ENCODE measurements around the gene CD163. TPM values are rescaled to one million over a fixed set of nuclear protein-coding genes. Genes with fewer than 3 reads are reported as not detected.
A peak's percentile ranks its signal among the peaks of the same experiment; 100 is the strongest.

CD163 gene
- total RNA-seq, 1 donor from 2014 or later, result not detected

DNA sequence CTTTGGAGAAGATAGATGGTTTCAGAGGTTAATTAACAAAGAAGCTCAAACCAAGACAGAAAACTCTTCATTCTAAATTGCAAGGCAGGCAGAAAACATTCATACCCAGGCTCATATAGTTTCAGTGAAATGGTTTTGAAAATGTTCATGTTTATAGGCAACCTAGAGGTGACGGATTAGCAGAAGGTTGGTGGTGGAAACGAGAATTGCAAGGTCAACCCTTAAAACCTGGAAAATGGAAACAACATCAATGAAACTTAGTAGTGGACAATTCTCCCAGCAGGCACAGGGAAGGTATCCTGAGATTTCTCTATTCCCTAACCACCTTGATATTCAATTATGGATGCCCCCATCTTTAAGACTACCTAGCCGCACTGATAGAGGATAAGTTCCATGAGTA, 965 bp downstream of the CD163 start:
- FAIRE-seq (no peak), DNase-seq (ENCODE audit: low read depth) (no peak)
- no peaks in the 10 kb centered on the region for H3K27me3 ChIP-seq (ENCODE audit: control insufficient read depth, insufficient read depth, low read length)
- H3K36me3 ChIP-seq (ENCODE audit: control insufficient read depth, insufficient read depth, low read length), result no peaks in the 10 kb centered on the region
- H3K4me3 ChIP-seq (ENCODE audit: low read depth, low read length), result no peak overlapping the region
- TF ChIP-seq, protein P1, sequence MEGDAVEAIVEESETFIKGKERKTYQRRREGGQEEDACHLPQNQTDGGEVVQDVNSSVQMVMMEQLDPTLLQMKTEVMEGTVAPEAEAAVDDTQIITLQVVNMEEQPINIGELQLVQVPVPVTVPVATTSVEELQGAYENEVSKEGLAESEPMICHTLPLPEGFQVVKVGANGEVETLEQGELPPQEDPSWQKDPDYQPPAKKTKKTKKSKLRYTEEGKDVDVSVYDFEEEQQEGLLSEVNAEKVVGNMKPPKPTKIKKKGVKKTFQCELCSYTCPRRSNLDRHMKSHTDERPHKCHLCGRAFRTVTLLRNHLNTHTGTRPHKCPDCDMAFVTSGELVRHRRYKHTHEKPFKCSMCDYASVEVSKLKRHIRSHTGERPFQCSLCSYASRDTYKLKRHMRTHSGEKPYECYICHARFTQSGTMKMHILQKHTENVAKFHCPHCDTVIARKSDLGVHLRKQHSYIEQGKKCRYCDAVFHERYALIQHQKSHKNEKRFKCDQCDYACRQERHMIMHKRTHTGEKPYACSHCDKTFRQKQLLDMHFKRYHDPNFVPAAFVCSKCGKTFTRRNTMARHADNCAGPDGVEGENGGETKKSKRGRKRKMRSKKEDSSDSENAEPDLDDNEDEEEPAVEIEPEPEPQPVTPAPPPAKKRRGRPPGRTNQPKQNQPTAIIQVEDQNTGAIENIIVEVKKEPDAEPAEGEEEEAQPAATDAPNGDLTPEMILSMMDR (IDR thresholded peaks at IDR 0.05; ENCODE audit: insufficient read depth, low read length, severe bottlenecking), result no peak

DNA sequence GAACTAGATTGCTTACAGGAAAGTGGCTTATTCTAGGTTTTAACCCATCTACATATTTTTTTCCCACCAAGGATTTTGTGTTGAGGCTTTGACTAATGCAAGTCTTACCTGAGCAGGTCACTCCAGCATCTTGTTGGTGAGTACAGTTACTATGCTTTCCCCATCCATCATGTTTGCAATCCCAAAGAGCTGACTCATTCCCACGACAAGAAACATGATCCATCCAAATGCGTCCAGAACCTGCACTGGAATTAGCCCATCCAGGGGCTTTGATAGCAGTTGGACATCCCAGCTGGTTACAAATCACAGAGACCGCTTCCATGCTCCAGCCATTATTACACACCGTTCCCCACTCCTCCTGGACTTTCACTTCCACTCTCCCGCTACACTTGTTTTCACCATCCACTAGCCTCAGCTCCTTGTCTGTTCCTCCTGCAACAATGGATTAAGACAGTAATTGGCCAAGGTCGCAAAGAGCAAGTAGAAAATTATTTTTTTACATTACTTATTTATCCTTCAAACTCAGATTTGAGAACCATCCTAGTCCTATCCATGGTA, 2.5 kb downstream of the CD163 start:
- no peak overlapping the region for H3K4me3 ChIP-seq (ENCODE audit: low read depth, low read length)
- DNase-seq (ENCODE audit: low read depth) (peak; percentile 6), FAIRE-seq (no peak)
- H3K27me3 ChIP-seq (ENCODE audit: control insufficient read depth, insufficient read depth, low read length), result no peaks in the 10 kb centered on the region
- TF ChIP-seq, protein P1 (IDR thresholded peaks at IDR 0.05; ENCODE audit: insufficient read depth, low read length, severe bottlenecking), result no peak
- no peaks in the 10 kb centered on the region for H3K36me3 ChIP-seq (ENCODE audit: control insufficient read depth, insufficient read depth, low read length)

DNA sequence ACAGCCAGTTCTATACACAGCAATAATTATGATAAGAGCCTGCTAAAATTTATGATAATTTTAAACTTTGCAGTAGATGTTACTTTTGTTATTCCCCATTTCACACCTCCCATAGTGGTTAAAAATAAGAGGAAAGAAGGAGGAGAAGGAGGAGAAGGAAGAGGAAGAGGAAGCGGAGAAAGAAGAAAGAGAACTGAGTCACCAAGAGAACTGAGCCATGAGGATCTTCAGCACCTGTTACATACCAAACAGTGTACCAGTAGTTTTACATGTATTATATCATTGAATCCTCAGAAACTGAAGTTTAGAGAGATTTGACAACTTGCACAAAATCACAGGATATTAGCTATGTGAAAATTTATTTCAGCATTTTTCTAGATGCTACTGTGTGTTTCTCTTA, 3.9 kb downstream of the CD163 start:
- no peak for DNase-seq (ENCODE audit: low read depth)
- Histone ChIP-seq H3K36me3 (ENCODE audit: control insufficient read depth, insufficient read depth, low read length) (no peaks in the 10 kb centered on the region), H3K27me3 (ENCODE audit: control insufficient read depth, insufficient read depth, low read length) (no peaks in the 10 kb centered on the region), H3K4me3 (ENCODE audit: low read depth, low read length) (no peak overlapping the region)
- TF ChIP-seq, protein P1 (IDR thresholded peaks at IDR 0.05; ENCODE audit: insufficient read depth, low read length, severe bottlenecking), result no peak
- no peak for FAIRE-seq

DNA sequence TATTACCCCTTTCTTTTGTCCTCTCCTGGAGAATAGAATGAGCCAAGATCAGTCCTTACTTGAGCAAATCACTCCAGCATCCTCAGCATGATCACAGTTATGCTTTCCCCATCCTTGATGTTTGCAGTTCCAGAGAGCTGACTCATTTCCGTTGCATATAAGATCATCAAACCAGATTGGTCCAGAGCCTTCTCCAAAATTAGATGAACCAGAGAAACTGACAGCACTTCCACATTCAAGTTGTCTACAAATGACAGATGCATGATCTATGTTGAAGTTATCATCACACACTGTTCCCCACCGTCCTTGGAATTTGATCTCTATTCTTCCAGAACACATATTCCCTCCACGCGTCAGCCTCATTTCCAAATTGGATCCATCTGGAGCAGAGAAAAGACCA, 4.8 kb downstream of the CD163 start:
- Histone ChIP-seq H3K4me3 (ENCODE audit: low read depth, low read length) (no peak overlapping the region), H3K36me3 (ENCODE audit: control insufficient read depth, insufficient read depth, low read length) (no peaks in the 10 kb centered on the region), H3K27me3 (ENCODE audit: control insufficient read depth, insufficient read depth, low read length) (no peaks in the 10 kb centered on the region)
- no peak for DNase-seq (ENCODE audit: low read depth)
- TF ChIP-seq, protein P1 (IDR thresholded peaks at IDR 0.05; ENCODE audit: insufficient read depth, low read length, severe bottlenecking), result no peak
- FAIRE-seq, result no peak

DNA sequence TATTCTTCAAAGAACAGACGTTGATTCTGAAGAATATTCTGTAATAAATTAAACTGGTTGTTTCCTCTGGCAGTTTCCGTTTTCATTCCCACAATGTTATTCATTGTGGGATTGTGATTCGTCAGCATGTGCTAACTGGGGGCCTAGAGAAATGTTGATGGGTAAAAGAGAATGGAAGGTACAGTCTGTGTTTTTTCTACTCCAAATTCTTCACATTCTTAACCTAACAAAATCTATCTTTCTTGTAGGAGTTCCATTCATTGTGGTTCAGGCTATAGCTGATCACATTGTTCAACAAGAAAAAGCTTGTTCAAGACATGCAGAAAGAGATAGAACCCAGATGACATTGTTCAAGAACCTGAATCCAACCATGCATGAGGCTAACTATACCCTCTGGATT, 5.9 kb downstream of the CD163 start:
- no peak for DNase-seq (ENCODE audit: low read depth)
- no peaks in the 10 kb centered on the region for H3K27me3 ChIP-seq (ENCODE audit: control insufficient read depth, insufficient read depth, low read length)
- H3K4me3 ChIP-seq (ENCODE audit: low read depth, low read length), result no peak overlapping the region
- no peak for FAIRE-seq
- no peaks in the 10 kb centered on the region for H3K36me3 ChIP-seq (ENCODE audit: control insufficient read depth, insufficient read depth, low read length)
- TF ChIP-seq, protein P1 (IDR thresholded peaks at IDR 0.05; ENCODE audit: insufficient read depth, low read length, severe bottlenecking), result no peak

DNA sequence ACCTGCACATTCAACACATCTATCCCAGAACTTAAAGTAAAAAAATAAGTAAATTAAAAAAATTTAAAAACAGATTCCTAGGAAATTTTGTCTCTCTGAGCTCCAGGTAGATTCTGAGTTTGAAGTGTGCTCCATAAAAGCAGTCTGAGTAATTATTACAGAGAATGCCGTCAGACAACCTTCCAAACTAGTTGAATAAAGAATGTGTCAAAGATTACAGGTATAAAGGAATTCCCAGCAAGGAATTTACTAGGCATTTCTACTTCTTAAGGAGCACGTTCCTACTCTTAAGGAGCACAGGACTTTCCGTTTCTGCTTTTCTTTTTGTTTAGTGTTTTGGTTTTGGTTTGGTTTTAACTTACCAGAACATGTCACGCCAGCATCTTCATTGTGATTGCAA, 7.1 kb downstream of the CD163 start:
- TF ChIP-seq, protein P1 (IDR thresholded peaks at IDR 0.05; ENCODE audit: insufficient read depth, low read length, severe bottlenecking), result no peak
- no peak overlapping the region for H3K4me3 ChIP-seq (ENCODE audit: low read depth, low read length)
- H3K27me3 ChIP-seq (ENCODE audit: control insufficient read depth, insufficient read depth, low read length), result no peaks in the 10 kb centered on the region
- DNase-seq (ENCODE audit: low read depth), result no peak
- no peaks in the 10 kb centered on the region for H3K36me3 ChIP-seq (ENCODE audit: control insufficient read depth, insufficient read depth, low read length)
- no peak for FAIRE-seq

Data from bronchial epithelial cell (primary cell).